HL-60 (cell line): ENCODE results near the gene FAM83E.

Source experiments
- DNase-seq, 2 experiments: peaks; one replicate each; pipeline ENCODE4 v3.0.0-alpha.2; 2010 to 2020; ENCODE audit warnings: low read depth in 1 of 2, low spot score in 1 of 2
- H3K27ac ChIP-seq: fragments of 250-450 bp; sonication (Bioruptor Pico); replicated peaks from 2 replicates; pipeline ENCODE4 v1.5.1; 2020; ENCODE audit warnings: mild to moderate bottlenecking, moderate library complexity
- H3K27me3 ChIP-seq: fragments of 250-450 bp; sonication (Bioruptor Pico); 2 replicates; pipeline ENCODE4 v1.5.1; 2021; ENCODE audit warnings: mild to moderate bottlenecking, moderate library complexity; ENCODE audit not compliant: insufficient read depth, poor library complexity, severe bottlenecking
- H3K4me3 ChIP-seq: replicated peaks from 2 replicates; pipeline ENCODE4 v1.5.1; 2011; ENCODE audit warnings: mild to moderate bottlenecking, control low read depth, low read length; ENCODE audit not compliant: insufficient read depth
- CTCF ChIP-seq: IDR thresholded peaks from one replicate; pipeline ENCODE4 v1.5.1; 2011; ENCODE audit warnings: low read length, control low read depth, inconsistent platforms; ENCODE audit not compliant: insufficient read depth
- GABPA ChIP-seq: IDR thresholded peaks from 2 replicates; pipeline ENCODE4 v1.6.1; 2012; ENCODE audit warnings: low read depth
- POLR2AphosphoS5 ChIP-seq: IDR thresholded peaks from 2 replicates; pipeline ENCODE4 v1.6.1; 2012; ENCODE audit warnings: low read depth
- REST ChIP-seq: IDR thresholded peaks from 2 replicates; pipeline ENCODE4 v1.6.1; 2012; ENCODE audit warnings: low read depth; ENCODE audit not compliant: insufficient replicate concordance
- SPI1 ChIP-seq: IDR thresholded peaks from 2 replicates; pipeline ENCODE4 v1.6.1; 2012; ENCODE audit warnings: low read depth, mild to moderate bottlenecking, borderline replicate concordance

FAM83E gene

GRCh38 chr19:48625891-48626327, 11.0 kb upstream of the FAM83E start:
- DNase-seq: no peak
- Histone ChIP-seq H3K27ac (no peak overlapping the region), H3K27me3 (no peaks in the 10 kb centered on the region), H3K4me3 (no peak overlapping the region)
- TF ChIP-seq GABPA: no peak
- TF ChIP-seq REST: no peak
- TF ChIP-seq POLR2AphosphoS5: no peak
- no peak for TF ChIP-seq CTCF
- TF ChIP-seq SPI1: no peak

- TF ChIP-seq REST: no peak
- H3K27me3 ChIP-seq: no peaks in the 10 kb centered on the region
- H3K4me3 ChIP-seq: no peak overlapping the region
- no peak overlapping the region for H3K27ac ChIP-seq
- no peak for DNase-seq
Observed at GRCh38 chr19:48624791-48625723, 10.2 kb upstream of the FAM83E start.

GRCh38 chr19:48624067-48624594, 9.3 kb upstream of the FAM83E start:
- H3K4me3 ChIP-seq: no peak overlapping the region
- H3K27me3 ChIP-seq: no peaks in the 10 kb centered on the region
- peak in 1 of 2 experiments; percentile 87 for DNase-seq
- no peak for TF ChIP-seq REST
- TF ChIP-seq POLR2AphosphoS5: no peak
- no peak for TF ChIP-seq GABPA
- no peak for TF ChIP-seq SPI1
- no peak for TF ChIP-seq CTCF
- no peak overlapping the region for H3K27ac ChIP-seq
